DND-41 (cell line): ENCODE results near the gene JAML.

Experiments used
- CTCF ChIP-seq: IDR thresholded peaks from 2 replicates; pipeline ENCODE4 v1.5.1; 2012; ENCODE audit warnings: borderline replicate concordance, low read length, moderate library complexity, mild to moderate bottlenecking; ENCODE audit not compliant: poor library complexity, severe bottlenecking; ENCODE audit errors: extremely low read depth
- EZH2 ChIP-seq: IDR thresholded peaks from 3 replicates; pipeline ENCODE4 v1.6.1; 2012; ENCODE audit warnings: borderline replicate concordance, low read depth, mild to moderate bottlenecking, moderate library complexity, low read length, inconsistent platforms; ENCODE audit not compliant: severe bottlenecking

GRCh38 chr11:118155776-118156530 lies 68.9 kb downstream of the JAML start:
- TF ChIP-seq CTCF (no peak), EZH2 (no peak)
